MCF 10A (cell line): ENCODE results near the gene TSPAN15. TPM values are rescaled to one million over a fixed set of nuclear protein-coding genes. Genes with fewer than 3 reads are reported as not detected.
A peak's percentile ranks its signal among the peaks of the same experiment; 100 is the strongest.

ENCODE experiments used
- BruUV-seq: library from RNA; stranded (reverse); fragments of 400-500 nt; replicated peaks from 2 replicates; lab custom pipeline; 2021; lab: Mats Ljungman, UMichigan
- CTCF ChIA-PET: fragments of 300-600 bp; sonication (Branson Sonifier 250); formaldehyde crosslinking; extraction: SDS; loops from one replicate; lab custom pipeline; 2021; ENCODE audit warnings: antibody characterized with exemption, inconsistent platforms; lab: Yijun Ruan, JAX
- POLR2A ChIA-PET: fragments of 300-600, 350-650 bp; sonication (Branson Sonifier 250); formaldehyde crosslinking; extraction: SDS; loops from one replicate; lab custom pipeline; 2020; ENCODE audit warnings: antibody characterized with exemption, inconsistent platforms; lab: Yijun Ruan, JAX
- DNase-seq: peaks from one replicate; pipeline ENCODE4 v3.0.0-alpha.2; 2018; ENCODE audit not compliant: unreplicated experiment
- H3K27ac Mint-ChIP-seq: one replicate; pipeline ENCODE4 v1.8.0; 2022; ENCODE audit warnings: mild to moderate bottlenecking, low read depth, mixed read lengths; ENCODE audit not compliant: unreplicated experiment
- H3K27me3 Mint-ChIP-seq: one replicate; pipeline ENCODE4 v1.8.0; 2022; ENCODE audit warnings: mixed read lengths; ENCODE audit not compliant: insufficient read depth, unreplicated experiment
- H3K36me3 Mint-ChIP-seq: one replicate; pipeline ENCODE4 v1.8.0; 2022; ENCODE audit warnings: mild to moderate bottlenecking, moderate library complexity, mixed read lengths; ENCODE audit not compliant: insufficient read depth, unreplicated experiment
- H3K4me1 Mint-ChIP-seq: one replicate; pipeline ENCODE4 v1.8.0; 2022; ENCODE audit warnings: mixed read lengths; ENCODE audit not compliant: insufficient read depth, unreplicated experiment
- H3K4me3 Mint-ChIP-seq: one replicate; pipeline ENCODE4 v1.8.0; 2022; ENCODE audit warnings: mild to moderate bottlenecking, moderate library complexity, mixed read lengths; ENCODE audit not compliant: unreplicated experiment
- H3K9me3 Mint-ChIP-seq: one replicate; pipeline ENCODE4 v1.8.0; 2022; ENCODE audit warnings: mixed read lengths; ENCODE audit not compliant: unreplicated experiment
- CTCF ChIP-seq: fragments of 200-600 bp; IDR thresholded peaks from one replicate; pipeline ENCODE4 v1.8.0; 2022; ENCODE audit warnings: antibody characterized with exemption, mild to moderate bottlenecking; ENCODE audit not compliant: unreplicated experiment
- intact Hi-C: fragments of 100-400 bp; cut with micrococcal nuclease; formaldehyde crosslinking; loops from 2 replicates; pipeline ENCODE4 v1.14.1; 2022
- total RNA-seq: library from RNA; stranded (reverse); gene quantifications from 2 replicates; pipeline ENCODE4 v1.2.3, GENCODE V29; 2022

The TSPAN15 gene
- total RNA-seq, 1 experiment from 2014 or later: 0.54 TPM

- Mint-ChIP-seq H3K9me3 (no peaks in the 10 kb centered on the region), H3K4me3 (peak overlapping the region; percentile 72), H3K27ac (no peak overlapping the region), H3K27me3 (no peaks in the 10 kb centered on the region), H3K36me3 (no peaks in the 10 kb centered on the region), H3K4me1 (peaks cover 26% of the 10 kb centered on the region)
- TF ChIP-seq CTCF: no peak
- ChIA-PET CTCF (interaction anchor here (0.6 to 1.1 kb wide), 2 partner anchors 24 to 83 kb away, joined by 3 read pairs; no protein-coding TSS in a partner anchor), POLR2A (interaction anchor here (0.6 to 4.5 kb wide), 2 partner anchors 12 to 137 kb away, joined by 3 to 27 read pairs; no protein-coding TSS in a partner anchor)
- no peak for DNase-seq
- intact Hi-C loops: no loop called here
- BruUV-seq: no TSS peak
Measured at GRCh38 chr10:69451784-69452251, 553 bp downstream of the TSPAN15 start.

- Mint-ChIP-seq H3K27me3 (no peaks in the 10 kb centered on the region), H3K27ac (no peak overlapping the region), H3K4me3 (no peak overlapping the region), H3K36me3 (no peaks in the 10 kb centered on the region), H3K4me1 (peaks cover 24% of the 10 kb centered on the region), H3K9me3 (no peaks in the 10 kb centered on the region)
- no TSS peak for BruUV-seq
- POLR2A ChIA-PET: interaction anchor here (0.6 to 4.5 kb wide), 3 partner anchors 13 to 136 kb away, joined by 3 to 27 read pairs (median 3); no protein-coding TSS in a partner anchor
- intact Hi-C loops: no loop called here
- DNase-seq: no peak
- no peak for TF ChIP-seq CTCF
- CTCF ChIA-PET: interaction anchor here (0.7 to 1.3 kb wide), 2 partner anchors 28 to 215 kb away, joined by 4 read pairs; no protein-coding TSS in a partner anchor
Measured at GRCh38 chr10:69452676-69453415, 1.6 kb downstream of the TSPAN15 start.

GRCh38 chr10:69453795-69454194 is 2.5 kb downstream of the TSPAN15 start:
- intact Hi-C loops: no loop called here
- no peak overlapping the region for H3K4me3 Mint-ChIP-seq
- CTCF ChIA-PET: interaction anchor here (0.5 to 1.3 kb wide), 4 partner anchors 29 to 62 kb away, joined by 3 to 5 read pairs (median 4); no protein-coding TSS in a partner anchor
- POLR2A ChIA-PET: interaction anchor here (0.5 to 4.5 kb wide), 4 partner anchors 8 to 17 kb away, joined by 3 to 27 read pairs (median 3); no protein-coding TSS in a partner anchor
- no peak for TF ChIP-seq CTCF
- peak; percentile 25 for DNase-seq
- no peaks in the 10 kb centered on the region for H3K27me3 Mint-ChIP-seq
- no peaks in the 10 kb centered on the region for H3K9me3 Mint-ChIP-seq
- no peak overlapping the region for H3K27ac Mint-ChIP-seq
- no TSS peak for BruUV-seq
- H3K36me3 Mint-ChIP-seq: no peaks in the 10 kb centered on the region
- H3K4me1 Mint-ChIP-seq: peaks cover 27% of the 10 kb centered on the region
